GM18499 (cell line): ENCODE measurements around the gene P2RX3.

Experiments used
- ATAC-seq: cut with Tn5 transposase; IDR thresholded peaks from one replicate; pipeline ENCODE4 v1.9.1; 2021; ENCODE audit warnings: moderate number of reproducible peaks; ENCODE audit not compliant: insufficient read depth, unreplicated experiment

Gene P2RX3

DNA sequence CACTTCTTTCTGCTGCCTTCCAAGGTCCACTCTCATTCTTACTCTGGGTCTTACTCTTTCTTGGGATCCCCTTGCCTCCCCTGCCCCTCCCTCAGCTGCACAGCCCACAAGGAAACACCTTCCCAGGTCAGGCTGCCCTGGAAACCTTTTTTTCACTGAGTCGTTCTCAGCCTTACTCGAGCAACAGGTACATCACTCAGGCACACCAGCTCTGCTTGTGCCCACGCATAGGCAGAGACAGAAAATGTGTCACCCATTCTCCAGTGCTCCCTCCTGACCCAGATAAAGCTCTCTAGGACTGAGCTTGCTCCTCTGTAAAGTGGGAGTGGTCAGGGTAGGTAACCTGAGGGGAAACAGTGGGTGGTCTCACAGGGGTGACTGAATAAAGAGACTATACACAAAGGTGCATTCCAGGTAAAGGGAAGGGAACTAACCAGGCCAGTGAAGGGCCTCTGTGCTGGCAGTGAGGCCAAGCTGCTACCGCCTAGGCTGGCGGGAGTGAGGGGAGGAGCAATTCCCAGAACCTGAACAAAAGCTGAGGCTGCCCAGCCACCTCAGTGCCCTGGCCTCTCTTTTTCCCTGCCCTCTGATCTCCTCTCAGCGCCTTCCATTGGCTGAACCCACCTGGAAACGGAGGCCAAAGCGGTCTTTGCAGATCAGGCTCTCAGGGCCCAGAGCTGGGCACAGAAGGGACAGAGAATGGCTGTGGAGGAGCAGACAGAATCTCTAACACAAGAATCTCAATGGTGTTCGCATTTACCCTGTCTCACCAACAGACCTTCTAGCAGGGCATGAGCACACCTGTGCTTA, 26.9 kb downstream of the P2RX3 start:
- no peak for ATAC-seq

- no peak for ATAC-seq
Measured at GRCh38 chr11:57368106-57368844, 30.1 kb downstream of the P2RX3 start.

- no peak for ATAC-seq
Measured at GRCh38 chr11:57368845-57369232, 30.7 kb downstream of the P2RX3 start.

GRCh38 chr11:57370251-57370650, 32.1 kb downstream of the P2RX3 start:
- ATAC-seq, result no peak

GRCh38 chr11:57370941-57371340, 32.8 kb downstream of the P2RX3 start:
- ATAC-seq, result no peak

GRCh38 chr11:57373146-57373545, 35.0 kb downstream of the P2RX3 start:
- ATAC-seq, result no peak

DNA sequence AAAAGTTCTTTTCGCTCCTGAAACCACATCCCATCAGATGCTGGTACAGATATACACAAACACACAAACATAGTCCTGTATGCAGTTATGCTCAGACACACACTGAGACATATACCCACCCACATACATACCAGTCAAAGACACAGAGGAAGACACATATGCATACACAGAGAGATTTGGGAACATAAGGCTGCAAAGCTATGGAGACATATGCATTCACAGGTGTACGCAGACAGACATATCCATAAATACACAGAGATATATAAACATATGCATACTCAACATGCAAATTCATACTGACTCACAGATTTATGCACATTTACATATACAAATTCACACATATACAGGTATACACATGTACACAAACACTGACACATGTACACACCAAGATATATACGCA, 36.8 kb downstream of the P2RX3 start:
- ATAC-seq, result no peak

DNA sequence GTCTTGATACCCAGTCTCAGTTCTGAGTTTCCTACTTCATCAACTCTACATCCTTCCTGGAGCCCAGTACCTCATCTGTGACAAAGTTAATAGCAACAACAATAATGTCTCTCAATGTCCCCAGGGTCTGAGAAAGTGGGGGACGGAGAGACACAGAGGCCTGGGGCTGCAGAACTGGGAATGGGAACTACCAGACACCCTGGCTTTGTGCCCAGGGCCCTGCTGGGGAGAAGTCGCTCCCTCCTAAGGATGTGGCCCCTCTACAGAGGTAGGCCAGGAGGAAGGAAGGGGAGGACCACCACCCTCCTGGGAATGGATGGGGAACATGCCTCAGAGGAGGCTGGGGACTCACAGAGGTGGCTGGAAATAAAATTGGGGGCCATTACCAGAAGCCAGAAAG, 37.3 kb downstream of the P2RX3 start:
- ATAC-seq, result no peak

DNA sequence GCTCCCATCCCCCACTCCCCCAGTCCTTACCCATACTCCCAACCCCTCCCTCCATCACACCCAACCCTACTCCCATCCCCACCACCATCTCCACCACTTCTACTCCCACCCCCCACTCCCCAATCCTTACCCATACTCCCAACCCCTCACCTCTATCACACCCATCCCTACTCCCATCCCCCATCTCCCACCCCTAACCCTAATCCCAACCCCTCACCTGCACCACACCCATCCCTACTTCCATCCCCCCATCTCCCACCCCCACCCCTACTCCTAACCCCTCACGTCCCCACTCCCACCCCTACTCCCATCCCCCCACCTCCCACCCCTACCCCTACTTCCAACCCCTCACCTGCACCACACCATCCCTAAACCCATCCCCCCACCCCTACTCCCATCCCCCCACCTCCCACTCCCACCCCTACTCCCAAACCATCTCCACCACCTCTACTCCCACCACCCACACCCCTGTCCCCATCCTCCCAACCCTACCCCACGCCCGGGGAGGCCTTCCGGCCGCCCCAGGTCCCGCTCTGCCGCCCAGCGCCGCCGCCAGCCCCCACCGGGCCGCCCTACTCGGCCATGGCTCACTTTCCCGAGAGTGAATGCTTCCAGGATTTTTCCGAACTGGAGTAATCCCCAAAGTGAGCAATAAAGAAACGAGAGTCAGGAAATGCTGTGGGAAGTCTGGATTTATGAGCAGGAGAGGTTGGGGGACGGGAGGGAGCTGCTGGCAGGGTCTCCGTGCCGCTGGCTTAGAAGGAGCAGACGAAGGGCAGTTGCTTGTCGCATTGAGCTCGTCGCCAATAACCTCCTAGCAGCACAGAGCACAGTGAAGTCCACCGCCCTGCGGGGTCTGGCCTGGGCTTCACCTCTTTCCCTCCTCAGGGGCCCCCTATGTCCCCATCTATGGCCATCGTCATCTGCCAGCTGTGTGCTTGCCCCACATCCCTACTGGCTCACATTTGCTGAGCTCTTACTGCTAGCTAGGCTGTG, 38.2 kb downstream of the P2RX3 start:
- ATAC-seq, result no peak

DNA sequence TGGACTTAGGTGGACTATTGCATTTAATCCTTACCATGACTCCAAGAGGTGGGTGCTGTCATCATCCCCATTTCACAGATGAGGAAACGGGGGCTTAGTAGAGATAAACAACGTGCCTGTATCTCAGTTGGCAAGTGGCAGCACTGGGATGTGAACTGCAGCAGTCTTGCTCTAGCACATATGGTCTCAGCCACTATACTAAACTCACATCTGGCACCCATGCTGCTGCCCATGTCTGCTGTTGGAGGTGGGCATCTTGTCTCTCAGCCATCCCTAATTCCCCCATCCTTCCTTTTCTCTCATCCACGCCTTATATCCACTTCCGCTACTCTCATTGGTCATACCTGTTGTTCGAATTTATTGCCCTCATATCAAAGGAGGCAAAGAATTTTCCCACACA, 39.0 kb downstream of the P2RX3 start:
- no peak for ATAC-seq

DNA sequence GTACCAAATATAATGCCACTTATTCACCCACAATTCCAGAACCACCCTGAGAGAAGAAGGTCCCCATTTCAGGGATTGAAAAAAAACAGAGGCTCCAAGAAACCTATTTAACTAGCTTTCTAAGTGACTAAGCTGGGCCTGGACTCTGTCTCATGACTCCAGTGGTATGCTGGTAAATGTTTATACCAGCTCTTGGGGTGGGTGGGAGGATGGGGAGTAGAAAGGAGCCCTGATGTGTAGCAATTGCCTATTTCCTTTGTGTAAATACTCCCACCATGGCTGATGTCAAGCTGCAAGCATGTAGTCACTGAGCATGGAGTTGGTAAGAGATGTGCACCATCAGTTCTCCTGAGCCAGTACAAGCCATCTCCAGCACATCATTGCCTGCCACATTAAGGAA, 40.0 kb downstream of the P2RX3 start:
- no peak for ATAC-seq

DNA sequence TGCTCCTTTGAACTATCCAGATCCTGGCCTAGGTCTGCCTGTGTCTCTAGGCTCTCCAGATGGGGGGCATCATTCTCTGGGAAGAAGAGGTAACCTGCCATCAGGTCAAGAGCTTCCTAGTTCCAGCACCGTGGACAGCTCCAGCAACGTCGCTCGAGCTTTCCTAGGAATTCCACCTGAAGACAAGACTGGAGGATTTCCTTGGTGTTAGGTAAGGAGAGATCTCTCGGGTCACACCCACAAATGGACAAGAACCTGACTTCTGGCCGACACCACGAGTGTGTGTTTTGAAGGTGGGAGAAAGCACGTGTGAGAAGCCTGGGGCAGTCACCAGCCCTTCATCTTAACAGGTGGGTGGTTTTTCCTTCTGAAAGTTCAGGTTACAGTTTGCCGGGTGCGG, 41.6 kb downstream of the P2RX3 start:
- ATAC-seq, result no peak

DNA sequence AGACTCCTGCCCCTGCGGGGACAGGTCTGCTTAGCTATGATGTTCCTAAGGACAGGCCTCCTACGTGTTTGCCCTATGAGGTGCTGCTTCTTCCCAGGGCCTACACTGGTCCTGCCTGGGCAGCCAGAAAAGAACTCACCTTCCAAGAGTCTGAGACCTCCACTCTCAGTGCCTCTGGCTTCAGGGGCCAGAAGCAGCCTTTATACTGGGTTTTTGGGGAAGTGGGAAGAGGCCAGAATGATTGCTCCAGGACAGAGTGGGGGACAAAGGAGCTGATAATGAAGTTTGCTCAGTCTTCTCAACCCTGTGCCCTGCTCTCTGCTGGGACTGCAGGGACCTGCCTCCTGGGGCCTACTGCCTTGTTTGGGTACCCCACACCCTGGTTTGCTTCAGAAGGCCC, 42.8 kb downstream of the P2RX3 start, which contains the start of gene PRG3:
Gene PRG3, minus strand, starts transcription at position 176 of the 400 bp plus-strand sequence. CDS start 442 bp downstream, outside the sequence.
- no peak for ATAC-seq

GRCh38 chr11:57386178-57386940, 48.2 kb downstream of the P2RX3 start:
- no peak for ATAC-seq

GRCh38 chr11:57387289-57388030, 49.3 kb downstream of the P2RX3 start:
- no peak for ATAC-seq

DNA sequence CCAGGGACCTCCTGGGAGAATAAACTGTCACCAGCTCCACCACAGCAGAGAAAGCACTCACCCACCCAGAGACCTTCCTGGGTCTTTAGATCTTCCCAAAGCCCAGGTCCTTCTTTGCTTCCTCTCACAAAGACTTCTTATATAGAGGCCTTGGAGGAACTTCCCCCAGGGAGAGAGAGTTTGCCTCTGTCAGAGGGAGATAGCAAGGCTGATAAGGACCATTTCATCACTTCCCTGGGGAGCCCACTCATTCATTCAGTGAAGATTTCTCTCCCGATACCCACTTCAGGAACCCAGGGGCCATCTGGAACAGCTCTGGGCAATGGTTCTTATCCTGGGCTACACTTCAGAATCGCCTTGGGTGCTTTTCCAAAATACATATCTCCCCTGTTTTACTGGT, 52.4 kb downstream of the P2RX3 start, which contains the start of gene PRG2:
Gene PRG2, minus strand, starts transcription at position 116 of the 400 bp plus-strand sequence. CDS start 706 bp downstream, outside the sequence.
- ATAC-seq, result no peak

- no peak for ATAC-seq
Measured at GRCh38 chr11:57391111-57391510, 53.0 kb downstream of the P2RX3 start.

DNA sequence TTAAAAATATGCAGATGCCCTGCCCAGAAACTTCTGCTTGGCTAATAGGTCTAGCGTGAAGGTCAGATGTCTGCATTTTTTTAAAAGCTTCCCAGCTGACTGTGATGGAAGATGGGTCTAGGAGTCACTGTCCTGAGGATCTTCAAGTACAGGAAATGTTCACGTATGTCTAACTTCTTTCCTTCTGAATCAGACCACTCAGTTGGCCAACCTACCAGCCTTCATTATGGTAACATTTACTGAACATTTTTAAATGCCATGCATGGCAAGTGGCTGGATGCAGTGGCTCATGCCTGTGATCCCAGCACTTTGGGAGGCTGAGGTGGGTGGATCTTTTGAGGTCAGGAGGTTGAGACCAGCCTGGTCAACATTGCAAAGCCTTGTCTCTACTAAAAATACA, 53.4 kb downstream of the P2RX3 start:
- ATAC-seq, result no peak
